H9 (cell line): Measurements from ENCODE around the gene PDXK. TPM values are rescaled to one million over a fixed set of nuclear protein-coding genes. Genes with fewer than 3 reads are reported as not detected.

ENCODE experiments used
- DNase-seq: peaks from one replicate; pipeline ENCODE4 v3.0.0-alpha.2; 2017
- H2AFZ ChIP-seq: one replicate; pipeline ENCODE4 v1.6.1; 2013; ENCODE audit warnings: mild to moderate bottlenecking, low read length, control low read depth, moderate library complexity
- H2AK5ac ChIP-seq: 2 replicates; pipeline ENCODE4 v1.6.1; 2013; ENCODE audit warnings: low read length, control low read depth, mixed read lengths; ENCODE audit not compliant: insufficient read length
- H2BK120ac ChIP-seq: one replicate; pipeline ENCODE4 v1.6.1; 2013; ENCODE audit warnings: low read depth, mild to moderate bottlenecking, low read length, control low read depth, inconsistent platforms; ENCODE audit not compliant: poor library complexity, severe bottlenecking
- H2BK12ac ChIP-seq: 2 replicates; pipeline ENCODE4 v1.6.1; 2013; ENCODE audit warnings: low read length, control low read depth, mixed read lengths, low read depth; ENCODE audit not compliant: insufficient read length
- H2BK15ac ChIP-seq: 2 replicates; pipeline ENCODE4 v1.6.1; 2013; ENCODE audit warnings: low read depth, low read length, control low read depth
- H2BK20ac ChIP-seq: one replicate; pipeline ENCODE4 v1.6.1; 2013; ENCODE audit warnings: low read depth, mild to moderate bottlenecking, low read length, control low read depth, inconsistent platforms; ENCODE audit not compliant: poor library complexity, severe bottlenecking
- H2BK5ac ChIP-seq: 2 replicates; pipeline ENCODE4 v1.6.1; 2013; ENCODE audit warnings: low read length, control low read depth, mixed read lengths; ENCODE audit not compliant: insufficient read length
- H3K14ac ChIP-seq: 2 replicates; pipeline ENCODE4 v1.6.1; 2013; ENCODE audit warnings: low read length, control low read depth; ENCODE audit not compliant: insufficient read depth
- H3K18ac ChIP-seq: 2 replicates; pipeline ENCODE4 v1.6.1; 2013; ENCODE audit warnings: low read depth, mild to moderate bottlenecking, mixed read lengths, low read length, control low read depth; ENCODE audit not compliant: insufficient read length
- H3K23ac ChIP-seq: 2 replicates; pipeline ENCODE4 v1.6.1; 2013; ENCODE audit warnings: low read length, control low read depth, mixed read lengths, low read depth; ENCODE audit not compliant: insufficient read length
- H3K23me2 ChIP-seq: 2 replicates; pipeline ENCODE4 v1.6.1; 2013; ENCODE audit warnings: low read depth, mild to moderate bottlenecking, mixed read lengths, low read length, control low read depth; ENCODE audit not compliant: insufficient read length, poor library complexity, severe bottlenecking
- H3K27ac ChIP-seq: 2 replicates; pipeline ENCODE4 v1.5.1; 2013; ENCODE audit warnings: low read length, control low read depth, mixed read lengths, low read depth; ENCODE audit not compliant: insufficient read length
- H3K27me3 ChIP-seq: 2 replicates; pipeline ENCODE4 v1.6.1; 2013; ENCODE audit warnings: low read length, control low read depth, inconsistent platforms; ENCODE audit not compliant: insufficient read depth
- H3K4ac ChIP-seq: 2 replicates; pipeline ENCODE4 v1.6.1; 2013; ENCODE audit warnings: low read depth, mild to moderate bottlenecking, control low read depth, inconsistent platforms, low read length, moderate library complexity
- H3K4me1 ChIP-seq: 2 replicates; pipeline ENCODE4 v1.6.1; 2013; ENCODE audit warnings: low read length, control low read depth, inconsistent platforms; ENCODE audit not compliant: insufficient read depth
- H3K4me2 ChIP-seq: 2 replicates; pipeline ENCODE4 v1.6.1; 2013; ENCODE audit warnings: low read length, control low read depth, mixed read lengths; ENCODE audit not compliant: insufficient read length, insufficient read depth
- H3K56ac ChIP-seq: 2 replicates; pipeline ENCODE4 v1.6.1; 2013; ENCODE audit warnings: low read depth, mild to moderate bottlenecking, mixed read lengths, low read length, control low read depth; ENCODE audit not compliant: insufficient read length
- H3K79me1 ChIP-seq: 2 replicates; pipeline ENCODE4 v1.6.1; 2013; ENCODE audit warnings: low read depth, mild to moderate bottlenecking, moderate library complexity, low read length, control low read depth, inconsistent platforms; ENCODE audit not compliant: insufficient read depth, poor library complexity, severe bottlenecking
- H3K79me2 ChIP-seq: 2 replicates; pipeline ENCODE4 v1.6.1; 2013; ENCODE audit warnings: low read length, control low read depth, inconsistent platforms; ENCODE audit not compliant: insufficient read depth
- H3K9ac ChIP-seq: 2 replicates; pipeline ENCODE4 v1.6.1; 2013; ENCODE audit warnings: low read length, control low read depth, mixed read lengths; ENCODE audit not compliant: insufficient read length; ENCODE audit errors: extremely low read depth
- H3K9me3 ChIP-seq: one replicate; pipeline ENCODE4 v1.6.1; 2013; ENCODE audit warnings: low read depth, low read length, inconsistent platforms; ENCODE audit not compliant: control insufficient read depth
- H3T11ph ChIP-seq: one replicate; pipeline ENCODE4 v1.6.1; 2013; ENCODE audit warnings: mild to moderate bottlenecking, low read length, control low read depth, inconsistent platforms
- H4K20me1 ChIP-seq: one replicate; pipeline ENCODE4 v1.6.1; 2013; ENCODE audit not compliant: control insufficient read depth, insufficient read length, insufficient read depth
- H4K5ac ChIP-seq: 2 replicates; pipeline ENCODE4 v1.6.1; 2013; ENCODE audit warnings: low read depth, mild to moderate bottlenecking, mixed read lengths, low read length, control low read depth; ENCODE audit not compliant: insufficient read length
- H4K8ac ChIP-seq: replicated peaks from 2 replicates; pipeline ENCODE4 v1.6.1; 2013; ENCODE audit warnings: low read length, control low read depth, mixed read lengths, low read depth; ENCODE audit not compliant: insufficient read length
- H4K91ac ChIP-seq: 2 replicates; pipeline ENCODE4 v1.6.1; 2013; ENCODE audit warnings: low read depth, mild to moderate bottlenecking, moderate library complexity, mixed read lengths, low read length, control low read depth; ENCODE audit not compliant: insufficient read length
- H3K27ac Mint-ChIP-seq, 3 experiments: 2 replicates in 2 of 3; 3 replicates in 1 of 3; pipeline ENCODE4 v1.8.0; 2020 to 2021; ENCODE audit warnings: mixed read lengths in 3 of 3, mild to moderate bottlenecking in 1 of 3, moderate library complexity in 1 of 3
- H3K27me3 Mint-ChIP-seq: 2 replicates; pipeline ENCODE4 v1.8.0; 2021; ENCODE audit warnings: low read depth, mild to moderate bottlenecking, moderate library complexity, mixed read lengths
- H3K36me3 Mint-ChIP-seq, 3 experiments: 2 replicates in 2 of 3; 3 replicates in 1 of 3; pipeline ENCODE4 v1.8.0; 2020 to 2021; ENCODE audit warnings: low read depth in 3 of 3, mixed read lengths in 3 of 3; ENCODE audit not compliant: insufficient read depth in 1 of 3
- H3K4me1 Mint-ChIP-seq, 2 experiments: 2 replicates each; pipeline ENCODE4 v1.8.0; 2020; ENCODE audit warnings: mixed read lengths in 2 of 2
- H3K4me3 Mint-ChIP-seq, 2 experiments: 2 replicates in 1 of 2; 3 replicates in 1 of 2; pipeline ENCODE4 v1.8.0; 2020 to 2021; ENCODE audit warnings: mild to moderate bottlenecking in 2 of 2, mixed read lengths in 2 of 2, moderate library complexity in 1 of 2
- H3K9me3 Mint-ChIP-seq, 2 experiments: 2 replicates in 1 of 2; 3 replicates in 1 of 2; pipeline ENCODE4 v1.8.0; 2020; ENCODE audit warnings: mild to moderate bottlenecking in 2 of 2, mixed read lengths in 2 of 2, moderate library complexity in 1 of 2
- CTCF ChIP-seq: fragments of 200-600 bp; sonication (generic); conservative IDR thresholded peaks from 3 replicates; pipeline ENCODE4 v1.8.0; 2021; ENCODE audit warnings: antibody characterized with exemption, mild to moderate bottlenecking
- WGBS: extraction: QIAGEN DNeasy Blood & Tissue Kit; methylation state at CpG from one replicate; pipeline ENCODE4 v1.1.7; 2013; ENCODE audit warnings: missing lambda C conversion rate, low lambda C conversion rate, mixed read lengths; ENCODE audit not compliant: insufficient read length; ENCODE audit errors: extremely low coverage; 5-methylcytosine and 5-hydroxymethylcytosine counted together
- total RNA-seq: library from RNA; stranded (reverse); gene quantifications from 2 replicates; pipeline ENCODE4 v1.2.1, GENCODE V29; 2021

The PDXK gene
- total RNA-seq, 1 experiment from 2014 or later = 109 TPM

DNA sequence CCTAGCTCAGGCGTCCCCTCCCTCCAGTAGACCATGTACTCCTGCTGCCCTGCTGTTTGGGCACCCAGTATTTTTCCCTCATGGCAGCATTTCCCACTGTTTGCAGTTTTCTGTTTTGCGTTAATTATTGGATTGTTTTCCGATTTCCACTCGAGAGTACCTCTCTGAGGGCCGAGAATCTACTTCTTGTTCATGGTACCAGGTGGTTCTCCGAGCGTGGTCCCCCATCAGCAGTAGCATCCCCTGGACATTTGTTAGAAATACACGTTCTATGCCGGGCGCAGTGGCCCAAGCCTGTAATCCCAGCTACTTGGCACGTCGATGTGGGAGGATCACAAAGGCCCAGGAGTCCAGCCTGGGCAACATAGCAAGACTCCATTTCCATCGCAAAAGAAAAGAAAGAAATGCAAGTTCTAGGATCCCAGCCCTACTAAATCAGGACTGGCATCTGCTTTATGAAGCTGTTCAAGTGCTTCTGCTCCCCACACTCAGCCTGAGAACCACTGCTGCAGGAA is 71.1 kb downstream of the PDXK start:
- peak overlapping the region; percentile 93 for H3K4me2 ChIP-seq
- no peak overlapping the region for H3K4ac ChIP-seq
- H3K79me2 ChIP-seq = peaks cover 14% of the 10 kb centered on the region; the same call in 1 of the 2 replicates
- H3T11ph ChIP-seq = no peak overlapping the region
- no peaks in the 10 kb centered on the region for H4K20me1 ChIP-seq
- H2AFZ ChIP-seq = no peak overlapping the region
- no peak overlapping the region for H3K56ac ChIP-seq
- H2BK12ac ChIP-seq = no peak overlapping the region
- H3K9ac ChIP-seq = peak overlapping the region; percentile 88
- H3K27me3 ChIP-seq = no peaks in the 10 kb centered on the region
- no CpG with 5 or more reads among the region's 13 CpGs for WGBS
- H3K4me3 Mint-ChIP-seq = peak overlapping the region; percentile 97 to 99
- H3K14ac ChIP-seq = peak overlapping the region; percentile 83
- TF ChIP-seq CTCF = no peak
- H3K23ac ChIP-seq = no peak overlapping the region
- H2AK5ac ChIP-seq = no peak overlapping the region
- no peak overlapping the region for H2BK5ac ChIP-seq
- H3K23me2 ChIP-seq = peaks cover 9% of the 10 kb centered on the region
- no peak for DNase-seq
- H3K27me3 Mint-ChIP-seq = peaks cover 2% of the 10 kb centered on the region; the same call in 1 of the 2 replicates
- no peak overlapping the region for H2BK120ac ChIP-seq
- peaks cover 3 to 11% of the 10 kb centered on the region in 2 experiments for H3K4me1 Mint-ChIP-seq
- no peak overlapping the region for H4K91ac ChIP-seq
- peaks cover 3% of the 10 kb centered on the region in 2 experiments; a peak in 3 of 5 replicates for H3K9me3 Mint-ChIP-seq
- H3K9me3 ChIP-seq = no peaks in the 10 kb centered on the region
- H3K27ac Mint-ChIP-seq = peak overlapping the region; percentile 62 to 94 (median 87); a peak in 5 of 7 replicates
- H4K5ac ChIP-seq = no peak overlapping the region
- no peak overlapping the region for H3K27ac ChIP-seq
- no peak overlapping the region for H2BK20ac ChIP-seq
- H3K36me3 Mint-ChIP-seq = peaks cover 30 to 50% (median 44%) of the 10 kb centered on the region in 3 experiments
- no peaks in the 10 kb centered on the region for H3K4me1 ChIP-seq
- no peak overlapping the region for H4K8ac ChIP-seq
- no peak overlapping the region for H2BK15ac ChIP-seq
- peaks cover 4% of the 10 kb centered on the region for H3K79me1 ChIP-seq
- H3K18ac ChIP-seq = peak overlapping the region; percentile 89
